ENCODE measurements around the gene SPATA21. TPM values are rescaled to one million over a fixed set of nuclear protein-coding genes. Genes with fewer than 3 reads are reported as not detected.

The SPATA21 gene
- total and polyA plus RNA-seq, 2 donors (not counting 3 experiments of a cell fraction or from before 2014, with no cell fraction given) = not detected

- dilution Hi-C loops (cut with MboI; ENCODE audit: extremely low pct_ligation_motif_present, low sequenced_read_pairs) = no loop called here
- POLR2A ChIA-PET = no interaction called here
- Histone ChIP-seq H3K9ac (replicated peaks; ENCODE audit: extremely low read depth, insufficient read depth, low read length) (no peak overlapping the region), H3K4me1 (ENCODE audit: control insufficient read depth, extremely low read depth, insufficient read depth, low read length) (no peaks in the 10 kb centered on the region), H4K20me1 (replicated peaks; ENCODE audit: control insufficient read depth, extremely low read depth, insufficient read depth, low read length) (no peaks in the 10 kb centered on the region), H3K27me3 (ENCODE audit: control insufficient read depth in 2 of 2, insufficient read depth in 2 of 2, low read length in 2 of 2) (no peaks in the 10 kb centered on the region), H3K36me3 (ENCODE audit: control insufficient read depth in 2 of 2, extremely low read depth in 1 of 2, insufficient read depth in 2 of 2, low read length in 2 of 2) (peaks cover 0 to 7% of the 10 kb centered on the region in 2 experiments), H3K79me2 (ENCODE audit: control insufficient read depth, insufficient read depth, low read length) (no peaks in the 10 kb centered on the region), H3K4me3 (replicated peaks in 1 of 3; ENCODE audit: insufficient read depth in 1 of 3, low read depth in 1 of 3, low read length in 3 of 3) (no peak overlapping the region), H3K4me2 (ENCODE audit: insufficient read depth, low read length) (no peak overlapping the region), H3K9me3 (replicated peaks; ENCODE audit: control insufficient read depth, insufficient read depth, low read length) (no peaks in the 10 kb centered on the region), H3K27ac (ENCODE audit: insufficient read depth, low read depth, low read length) (no peak overlapping the region), H3K9me1 (replicated peaks; ENCODE audit: control insufficient read depth, extremely low read depth, insufficient read depth, low read length) (no peaks in the 10 kb centered on the region), H2AFZ (ENCODE audit: low read depth, low read length) (no peak overlapping the region)
- DNase-seq (ENCODE audit: low read depth, low spot score) (no peak), FAIRE-seq (no peak)
- CTCF ChIA-PET = interaction anchor here (0.8 to 1.0 kb wide), 3 partner anchors 10 to 28 kb away, joined by 3 to 5 read pairs (median 4); no protein-coding TSS in a partner anchor
- no TSS peak for BruUV-seq (replicated peaks)
- intact Hi-C loops (cut with micrococcal nuclease) = no loop called here
- TF ChIP-seq FOS (IDR thresholded peaks at IDR 0.05; ENCODE audit: borderline replicate concordance, insufficient read depth, low read length) (no peak), CTCF (IDR thresholded peaks at IDR 0.05; ENCODE audit: extremely low read depth in 1 of 2, insufficient read depth in 1 of 2, low read depth in 1 of 2, low read length in 2 of 2) (no peak), MAX (IDR thresholded peaks at IDR 0.05; ENCODE audit: insufficient read depth, insufficient read length) (no peak), POLR2AphosphoS5 (IDR thresholded peaks at IDR 0.05; ENCODE audit: insufficient read depth, low read depth, low read length) (no peak)
Measured at GRCh38 chr1:16402742-16403141, 34.5 kb downstream of the SPATA21 start.

- Histone ChIP-seq H3K9me1 (replicated peaks; ENCODE audit: control insufficient read depth, extremely low read depth, insufficient read depth, low read length) (no peaks in the 10 kb centered on the region), H3K27ac (ENCODE audit: insufficient read depth, low read depth, low read length) (no peak overlapping the region), H3K4me2 (ENCODE audit: insufficient read depth, low read length) (no peak overlapping the region), H3K4me1 (ENCODE audit: control insufficient read depth, extremely low read depth, insufficient read depth, low read length) (peaks cover 10% of the 10 kb centered on the region), H3K9me3 (replicated peaks; ENCODE audit: control insufficient read depth, insufficient read depth, low read length) (no peaks in the 10 kb centered on the region), H3K9ac (replicated peaks; ENCODE audit: extremely low read depth, insufficient read depth, low read length) (no peak overlapping the region), H4K20me1 (replicated peaks; ENCODE audit: control insufficient read depth, extremely low read depth, insufficient read depth, low read length) (no peaks in the 10 kb centered on the region), H3K36me3 (ENCODE audit: control insufficient read depth in 2 of 2, extremely low read depth in 1 of 2, insufficient read depth in 2 of 2, low read length in 2 of 2) (peaks cover 0 to 19% of the 10 kb centered on the region in 2 experiments), H3K79me2 (ENCODE audit: control insufficient read depth, insufficient read depth, low read length) (peaks cover 8% of the 10 kb centered on the region), H2AFZ (ENCODE audit: low read depth, low read length) (no peak overlapping the region), H3K4me3 (replicated peaks in 1 of 3; ENCODE audit: insufficient read depth in 1 of 3, low read depth in 1 of 3, low read length in 3 of 3) (no peak overlapping the region), H3K27me3 (ENCODE audit: control insufficient read depth in 2 of 2, insufficient read depth in 2 of 2, low read length in 2 of 2) (no peaks in the 10 kb centered on the region)
- intact Hi-C loops (cut with micrococcal nuclease) (no loop called here), dilution Hi-C loops (cut with MboI; ENCODE audit: extremely low pct_ligation_motif_present, low sequenced_read_pairs) (no loop called here)
- DNase-seq (ENCODE audit: low read depth, low spot score) (no peak), FAIRE-seq (no peak)
- TF ChIP-seq EZH2 (IDR thresholded peaks at IDR 0.05; ENCODE audit: borderline replicate concordance, low read depth, low read length, severe bottlenecking) = no peak
- no TSS peak for BruUV-seq (replicated peaks)
- ChIA-PET CTCF (no interaction called here), POLR2A (no interaction called here)
Measured at GRCh38 chr1:16398371-16398953, 38.8 kb downstream of the SPATA21 start.
